VCaP (cell line): ENCODE results near the gene TMEM62.
A peak's percentile ranks its signal among the peaks of the same experiment; 100 is the strongest.

Experiments used
- H3K27ac ChIP-seq: fragments of 450-650 bp; 2 replicates; pipeline ENCODE4 v1.5.1; 2017
- TF ChIP-seq, protein P1 (sequence below): fragments of 450-650 bp; conservative IDR thresholded peaks from 2 replicates; pipeline ENCODE4 v1.5.1; 2017; ENCODE audit warnings: mild to moderate bottlenecking, moderate library complexity

Gene TMEM62

GRCh38 chr15:43095708-43096347 is 37.6 kb upstream of the TMEM62 start:
- H3K27ac ChIP-seq, result no peak overlapping the region
- TF ChIP-seq, protein P1, sequence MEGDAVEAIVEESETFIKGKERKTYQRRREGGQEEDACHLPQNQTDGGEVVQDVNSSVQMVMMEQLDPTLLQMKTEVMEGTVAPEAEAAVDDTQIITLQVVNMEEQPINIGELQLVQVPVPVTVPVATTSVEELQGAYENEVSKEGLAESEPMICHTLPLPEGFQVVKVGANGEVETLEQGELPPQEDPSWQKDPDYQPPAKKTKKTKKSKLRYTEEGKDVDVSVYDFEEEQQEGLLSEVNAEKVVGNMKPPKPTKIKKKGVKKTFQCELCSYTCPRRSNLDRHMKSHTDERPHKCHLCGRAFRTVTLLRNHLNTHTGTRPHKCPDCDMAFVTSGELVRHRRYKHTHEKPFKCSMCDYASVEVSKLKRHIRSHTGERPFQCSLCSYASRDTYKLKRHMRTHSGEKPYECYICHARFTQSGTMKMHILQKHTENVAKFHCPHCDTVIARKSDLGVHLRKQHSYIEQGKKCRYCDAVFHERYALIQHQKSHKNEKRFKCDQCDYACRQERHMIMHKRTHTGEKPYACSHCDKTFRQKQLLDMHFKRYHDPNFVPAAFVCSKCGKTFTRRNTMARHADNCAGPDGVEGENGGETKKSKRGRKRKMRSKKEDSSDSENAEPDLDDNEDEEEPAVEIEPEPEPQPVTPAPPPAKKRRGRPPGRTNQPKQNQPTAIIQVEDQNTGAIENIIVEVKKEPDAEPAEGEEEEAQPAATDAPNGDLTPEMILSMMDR, result no peak

- TF ChIP-seq, protein P1, result no peak
- no peak overlapping the region for H3K27ac ChIP-seq
These were observed 37.0 kb upstream of the TMEM62 start for GRCh38 chr15:43096411-43096810.

DNA sequence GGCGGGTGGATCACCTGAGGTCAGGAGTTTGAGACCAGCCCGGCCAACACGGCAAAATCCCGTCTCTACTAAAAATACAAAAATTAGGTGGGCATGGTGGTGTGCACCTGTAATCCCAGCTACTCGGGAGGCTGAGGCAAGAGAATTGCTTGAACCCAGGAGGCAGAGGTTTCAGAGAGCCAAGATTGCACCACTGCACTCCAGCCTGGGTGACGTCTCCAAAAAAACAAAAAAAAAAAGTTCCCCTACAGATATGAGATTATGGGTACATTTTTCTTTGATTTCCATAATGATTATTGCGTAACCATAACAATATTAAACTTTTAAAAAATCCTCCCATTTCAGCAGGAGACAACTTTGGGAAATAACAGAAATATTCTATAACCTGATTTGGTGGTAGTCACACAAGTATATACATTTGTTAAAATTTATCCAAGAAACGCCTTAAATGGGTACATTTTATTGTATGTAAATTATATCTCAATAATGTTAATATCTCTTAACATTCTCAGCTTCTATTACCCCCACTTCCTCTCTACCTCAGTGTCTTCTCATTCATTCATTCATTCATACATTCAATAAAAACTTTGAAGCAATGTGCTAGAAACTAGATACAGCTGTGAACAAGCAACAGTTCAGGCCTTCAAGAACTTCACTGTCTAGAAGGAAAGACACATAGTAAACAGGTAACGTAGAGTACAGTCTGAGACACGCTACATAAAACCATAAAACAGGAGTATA is 34.1 kb upstream of the TMEM62 start:
- H3K27ac ChIP-seq, result no peak overlapping the region
- TF ChIP-seq, protein P1, result no peak

GRCh38 chr15:43100971-43101370 is 32.4 kb upstream of the TMEM62 start:
- H3K27ac ChIP-seq, result no peak overlapping the region
- TF ChIP-seq, protein P1, result no peak

GRCh38 chr15:43102187-43102586 is 31.2 kb upstream of the TMEM62 start:
- TF ChIP-seq, protein P1, result no peak
- H3K27ac ChIP-seq, result no peak overlapping the region

GRCh38 chr15:43103907-43104306 is 29.5 kb upstream of the TMEM62 start:
- H3K27ac ChIP-seq, result peak overlapping the region; percentile 83; the same call in 1 of the 2 replicates
- TF ChIP-seq, protein P1, result no peak

DNA sequence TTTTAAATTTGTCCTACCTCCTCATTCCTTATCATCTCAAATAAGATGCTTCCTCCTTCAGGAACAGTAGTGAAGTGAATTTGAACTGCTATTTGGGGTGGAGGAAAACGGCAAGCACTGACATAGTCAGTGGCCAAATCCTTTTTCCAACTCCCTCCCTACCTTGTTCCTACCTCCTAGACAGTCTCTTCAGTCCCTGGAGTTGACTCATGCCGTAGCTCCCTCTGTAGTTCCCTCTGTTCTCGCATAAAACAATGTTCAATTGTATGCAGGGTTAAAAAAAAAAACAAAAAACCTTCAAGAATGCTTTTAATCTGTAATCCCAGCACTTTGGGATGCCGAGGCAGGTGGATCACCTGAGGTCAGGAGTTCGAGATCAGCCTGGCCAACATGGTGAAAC is 29.0 kb upstream of the TMEM62 start:
- TF ChIP-seq, protein P1, result no peak
- peak overlapping the region; percentile 83; the same call in 1 of the 2 replicates for H3K27ac ChIP-seq
